Mucosa of descending colon (tissue), 3 donors: ENCODE results near the gene CDKAL1. TPM values are rescaled to one million over a fixed set of nuclear protein-coding genes. Genes with fewer than 3 reads are reported as not detected.

Experiments
- ATAC-seq: fragments of 200-7000 bp; cut with Tn5 transposase; one replicate; pipeline ENCODE4 v1.9.1; 2020; ENCODE audit warnings: mild to moderate bottlenecking, moderate library complexity
- DNase-seq, 3 donors: peaks; one replicate each; pipeline ENCODE4 v3.0.0-alpha.2; 2020
- H3K36me3 ChIP-seq: fragments of 200-600 bp; one replicate; pipeline ENCODE4 v1.8.0; 2021; ENCODE audit warnings: low read depth, mild to moderate bottlenecking
- H3K4me1 ChIP-seq: fragments of 200-600 bp; one replicate; pipeline ENCODE4 v1.8.0; 2021; ENCODE audit warnings: low read depth, mild to moderate bottlenecking
- H3K4me3 ChIP-seq: fragments of 200-600 bp; one replicate; pipeline ENCODE4 v1.8.0; 2021; ENCODE audit warnings: mild to moderate bottlenecking
- H3K9me3 ChIP-seq: fragments of 200-600 bp; one replicate; pipeline ENCODE4 v1.8.0; 2021; ENCODE audit warnings: mild to moderate bottlenecking
- CTCF ChIP-seq: fragments of 200-600 bp; IDR thresholded peaks from one replicate; pipeline ENCODE4 v1.8.0; 2022; ENCODE audit warnings: antibody characterized with exemption, mild to moderate bottlenecking
- intact Hi-C, 2 donors: fragments of 100-400 bp; cut with DNase I in 1 of 2; cut with micrococcal nuclease in 1 of 2; formaldehyde crosslinking; loops; one replicate each; pipeline versions ENCODE4 v1.11.0 to v1.11.1; 2022; cut with DNase I, micrococcal nuclease
- total RNA-seq, 3 donors: library from RNA; stranded (reverse); fragmentation: NEBNext Ultra II Directional in 2 of 3; extraction: Animal tissue kit (Norgen Biotek cat#: 25700) in 2 of 3; gene quantifications; one replicate each; pipeline versions ENCODE4 v1.2.1 to v1.2.4, GENCODE V29; 2021 to 2023
- donor health status: DM: no; HTN: no; CAD: no; lungs with moderate emphysema.
- donor health status: DM: no; HTN: no; CAD: no.
- donor health status: DM: no; HTN: yes; CAD: no.

CDKAL1 gene
- total RNA-seq, 3 donors from 2014 or later: 13.4 to 15.5 (median 15.3) TPM

- intact Hi-C loops: no loop called here
- Histone ChIP-seq H3K4me3 (no peak overlapping the region), H3K36me3 (no peaks in the 10 kb centered on the region), H3K9me3 (no peaks in the 10 kb centered on the region), H3K4me1 (no peaks in the 10 kb centered on the region)
- ATAC-seq (no peak), DNase-seq (no peak)
- no peak for TF ChIP-seq CTCF
Observed at GRCh38 chr6:21045135-21045700, 511.0 kb downstream of the CDKAL1 start.

- no peak overlapping the region for H3K4me3 ChIP-seq
- H3K36me3 ChIP-seq: no peaks in the 10 kb centered on the region
- ATAC-seq (no peak), DNase-seq (no peak)
- H3K9me3 ChIP-seq: no peaks in the 10 kb centered on the region
- TF ChIP-seq CTCF: no peak
- intact Hi-C loops: no loop called here
- H3K4me1 ChIP-seq: no peaks in the 10 kb centered on the region
Observed at GRCh38 chr6:21046276-21046675, 512.0 kb downstream of the CDKAL1 start.

GRCh38 chr6:21048047-21048446 lies 513.8 kb downstream of the CDKAL1 start:
- intact Hi-C loops: no loop called here
- H3K36me3 ChIP-seq: no peaks in the 10 kb centered on the region
- H3K9me3 ChIP-seq: no peaks in the 10 kb centered on the region
- no peak overlapping the region for H3K4me3 ChIP-seq
- DNase-seq (no peak), ATAC-seq (no peak)
- TF ChIP-seq CTCF: no peak
- no peaks in the 10 kb centered on the region for H3K4me1 ChIP-seq

GRCh38 chr6:21049148-21049547 lies 514.9 kb downstream of the CDKAL1 start:
- Histone ChIP-seq H3K9me3 (no peaks in the 10 kb centered on the region), H3K4me1 (no peaks in the 10 kb centered on the region), H3K36me3 (no peaks in the 10 kb centered on the region), H3K4me3 (no peak overlapping the region)
- no peak for ATAC-seq
- no peak for DNase-seq
- intact Hi-C loops: no loop called here
- no peak for TF ChIP-seq CTCF

GRCh38 chr6:21049572-21049971 lies 515.3 kb downstream of the CDKAL1 start:
- ATAC-seq (no peak), DNase-seq (no peak)
- no peaks in the 10 kb centered on the region for H3K36me3 ChIP-seq
- no peaks in the 10 kb centered on the region for H3K9me3 ChIP-seq
- no peak for TF ChIP-seq CTCF
- H3K4me1 ChIP-seq: no peaks in the 10 kb centered on the region
- intact Hi-C loops: no loop called here
- H3K4me3 ChIP-seq: no peak overlapping the region

GRCh38 chr6:21050935-21051334 lies 516.7 kb downstream of the CDKAL1 start:
- TF ChIP-seq CTCF: no peak
- intact Hi-C loops: no loop called here
- Histone ChIP-seq H3K4me3 (no peak overlapping the region), H3K36me3 (no peaks in the 10 kb centered on the region), H3K9me3 (no peaks in the 10 kb centered on the region), H3K4me1 (no peaks in the 10 kb centered on the region)
- DNase-seq (no peak), ATAC-seq (no peak)
